ENCODE results near the gene OSTM1.
"Not testable (repeated sequence)": the region's sequence is repeated elsewhere in the genome, so short reads cannot be mapped to it uniquely, and the experiment has no call there.

OSTM1 gene

GRCh38 chr6:108024427-108025073, 50.0 kb downstream of the OSTM1 start:
- no peak for DNase-seq (ENCODE audit: extremely low read depth in 1 of 2, low read depth in 1 of 2)

- DNase-seq (ENCODE audit: extremely low read depth in 1 of 2, low read depth in 1 of 2), result no peak
These were observed 53.9 kb downstream of the OSTM1 start for GRCh38 chr6:108020472-108021116.

- DNase-seq (ENCODE audit: extremely low read depth in 1 of 2, low read depth in 1 of 2), result not testable (repeated sequence)
These were observed 58.3 kb downstream of the OSTM1 start for GRCh38 chr6:108016283-108016682.

- no peak for DNase-seq (ENCODE audit: extremely low read depth in 1 of 2, low read depth in 1 of 2)
These were observed 60.6 kb downstream of the OSTM1 start for GRCh38 chr6:108013787-108014439.

- no peak for DNase-seq (ENCODE audit: extremely low read depth in 1 of 2, low read depth in 1 of 2)
These were observed 64.6 kb downstream of the OSTM1 start for GRCh38 chr6:108009894-108010293.

- not testable (repeated sequence) for DNase-seq (ENCODE audit: extremely low read depth in 1 of 2, low read depth in 1 of 2)
These were observed 65.3 kb downstream of the OSTM1 start for GRCh38 chr6:108009258-108009657.

GRCh38 chr6:108008363-108008762, 66.2 kb downstream of the OSTM1 start:
- no peak for DNase-seq (ENCODE audit: extremely low read depth in 1 of 2, low read depth in 1 of 2)

- DNase-seq (ENCODE audit: extremely low read depth in 1 of 2, low read depth in 1 of 2), result no peak
These were observed 68.6 kb downstream of the OSTM1 start for GRCh38 chr6:108005961-108006360.

- DNase-seq (ENCODE audit: extremely low read depth in 1 of 2, low read depth in 1 of 2), result no peak
These were observed 69.7 kb downstream of the OSTM1 start for GRCh38 chr6:108004861-108005260.

- DNase-seq (ENCODE audit: extremely low read depth in 1 of 2, low read depth in 1 of 2), result no peak
These were observed 71.9 kb downstream of the OSTM1 start for GRCh38 chr6:108002365-108003221.

GRCh38 chr6:108001696-108002231, 72.8 kb downstream of the OSTM1 start:
- DNase-seq (ENCODE audit: extremely low read depth in 1 of 2, low read depth in 1 of 2), result no peak

GRCh38 chr6:108000259-108000658, 74.3 kb downstream of the OSTM1 start:
- DNase-seq (ENCODE audit: extremely low read depth in 1 of 2, low read depth in 1 of 2), result not testable (repeated sequence)

- no peak for DNase-seq (ENCODE audit: extremely low read depth in 1 of 2, low read depth in 1 of 2)
These were observed 75.2 kb downstream of the OSTM1 start for GRCh38 chr6:107999341-107999740.

- DNase-seq (ENCODE audit: extremely low read depth in 1 of 2, low read depth in 1 of 2), result no peak
These were observed 82.6 kb downstream of the OSTM1 start for GRCh38 chr6:107991772-107992550.
